ENCODE results near the gene MTARC2.

DNA sequence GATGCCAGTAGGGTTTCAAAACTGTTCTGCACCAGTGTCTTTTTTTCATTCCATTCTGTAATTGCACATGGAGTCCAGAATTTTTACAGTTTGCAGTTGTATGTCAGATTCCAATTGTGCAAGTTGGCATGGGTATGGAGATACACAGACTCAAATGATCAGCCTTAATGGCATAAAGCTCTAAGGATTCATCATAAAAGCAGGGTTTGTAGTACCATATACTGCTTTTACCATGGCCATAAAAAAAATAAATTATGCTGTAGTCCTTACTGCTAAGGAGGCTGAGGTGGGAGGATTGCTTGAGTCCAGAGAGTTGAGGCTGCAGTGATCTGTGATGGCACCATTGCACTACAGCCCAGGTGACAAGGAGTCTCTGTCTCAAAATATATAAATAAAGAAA is 48.9 kb downstream of the MTARC2 start:
- TF ChIP-seq, protein P1, sequence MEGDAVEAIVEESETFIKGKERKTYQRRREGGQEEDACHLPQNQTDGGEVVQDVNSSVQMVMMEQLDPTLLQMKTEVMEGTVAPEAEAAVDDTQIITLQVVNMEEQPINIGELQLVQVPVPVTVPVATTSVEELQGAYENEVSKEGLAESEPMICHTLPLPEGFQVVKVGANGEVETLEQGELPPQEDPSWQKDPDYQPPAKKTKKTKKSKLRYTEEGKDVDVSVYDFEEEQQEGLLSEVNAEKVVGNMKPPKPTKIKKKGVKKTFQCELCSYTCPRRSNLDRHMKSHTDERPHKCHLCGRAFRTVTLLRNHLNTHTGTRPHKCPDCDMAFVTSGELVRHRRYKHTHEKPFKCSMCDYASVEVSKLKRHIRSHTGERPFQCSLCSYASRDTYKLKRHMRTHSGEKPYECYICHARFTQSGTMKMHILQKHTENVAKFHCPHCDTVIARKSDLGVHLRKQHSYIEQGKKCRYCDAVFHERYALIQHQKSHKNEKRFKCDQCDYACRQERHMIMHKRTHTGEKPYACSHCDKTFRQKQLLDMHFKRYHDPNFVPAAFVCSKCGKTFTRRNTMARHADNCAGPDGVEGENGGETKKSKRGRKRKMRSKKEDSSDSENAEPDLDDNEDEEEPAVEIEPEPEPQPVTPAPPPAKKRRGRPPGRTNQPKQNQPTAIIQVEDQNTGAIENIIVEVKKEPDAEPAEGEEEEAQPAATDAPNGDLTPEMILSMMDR (IDR thresholded peaks at IDR 0.05): no peak
- TF ChIP-seq POLR2AphosphoS5 (IDR thresholded peaks at IDR 0.05) (no peak), POLR2A (IDR thresholded peaks at IDR 0.05) (no peak), EP300 (IDR thresholded peaks at IDR 0.05) (no peak)

All from sigmoid colon (tissue), 4 donors.